NCI-H1417 (cell line): ENCODE results near the gene RNF6.
A peak's percentile ranks its signal among the peaks of the same experiment; 100 is the strongest.
"Not testable (repeated sequence)": the region's sequence is repeated elsewhere in the genome, so short reads cannot be mapped to it uniquely, and the experiment has no call there.

Experiments used
- DNase-seq, 3 experiments: peaks; one replicate each; lab custom pipeline; 2025; lab: John Stamatoyannopoulos, UW

RNF6 gene

DNA sequence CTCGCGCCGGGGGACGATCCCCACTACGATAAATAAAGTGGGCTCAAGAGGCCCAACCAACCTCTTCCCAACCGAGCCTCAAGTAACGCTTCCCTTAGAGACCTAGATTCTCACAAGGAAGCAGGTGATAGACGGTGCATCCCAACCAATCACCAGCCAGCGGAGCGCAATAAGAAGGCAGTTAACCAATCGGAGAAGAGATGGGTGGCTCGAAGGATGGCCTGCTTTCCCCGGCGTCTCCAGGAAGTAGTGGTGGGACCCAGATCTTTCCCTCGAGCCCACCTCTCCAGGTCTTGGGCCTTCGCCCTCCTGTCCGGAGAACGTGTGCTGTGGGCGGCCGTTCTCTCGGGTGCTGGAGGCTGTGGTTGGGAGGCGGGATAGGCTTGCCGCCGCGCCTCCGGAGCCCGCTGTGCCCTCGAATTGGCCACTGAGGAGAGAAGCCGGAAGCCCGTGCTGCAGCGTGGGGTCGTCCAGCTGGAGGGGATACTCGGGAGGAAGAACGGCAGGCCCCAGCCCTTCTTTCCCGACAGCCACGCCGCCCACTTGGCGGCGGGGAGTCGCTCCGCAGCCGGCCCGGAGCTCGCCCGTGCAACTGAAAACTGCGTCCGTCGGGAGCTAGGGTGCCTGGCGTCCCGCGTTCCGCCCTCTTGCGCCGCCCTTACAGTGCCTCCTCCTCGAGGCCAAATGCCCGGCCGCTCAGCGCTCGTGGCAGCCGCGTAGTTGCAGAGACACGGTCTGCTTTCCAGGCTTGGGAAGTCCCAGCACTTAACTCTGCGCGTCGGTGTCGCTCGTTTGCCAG lies at the start of gene RNF6:
Gene RNF6, minus strand, starts transcription at position 594 of the 799 bp plus-strand sequence. CDS start 2,665 bp downstream, outside the sequence.
- DNase-seq: peak; percentile 87 to 96 (median 90)

DNA sequence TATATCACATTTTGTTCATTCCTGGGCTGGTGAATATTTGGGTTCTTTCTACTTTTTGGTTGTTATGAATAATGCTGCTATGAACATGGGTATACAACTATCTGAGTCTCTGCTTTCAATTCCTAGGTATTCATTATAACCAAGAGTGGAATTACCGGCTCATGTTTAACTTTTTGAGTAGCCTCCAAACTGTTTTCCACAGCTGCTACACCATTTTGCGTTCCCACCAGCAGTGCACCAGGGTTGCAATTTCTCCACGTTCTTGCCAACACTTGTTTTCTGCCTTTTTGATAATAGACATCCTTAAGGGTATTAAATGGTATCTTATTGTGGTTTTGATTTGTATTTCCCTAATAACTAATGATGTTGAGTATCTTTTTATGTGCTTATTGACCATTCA lies 48.6 kb upstream of the RNF6 start:
- no peak for DNase-seq

DNA sequence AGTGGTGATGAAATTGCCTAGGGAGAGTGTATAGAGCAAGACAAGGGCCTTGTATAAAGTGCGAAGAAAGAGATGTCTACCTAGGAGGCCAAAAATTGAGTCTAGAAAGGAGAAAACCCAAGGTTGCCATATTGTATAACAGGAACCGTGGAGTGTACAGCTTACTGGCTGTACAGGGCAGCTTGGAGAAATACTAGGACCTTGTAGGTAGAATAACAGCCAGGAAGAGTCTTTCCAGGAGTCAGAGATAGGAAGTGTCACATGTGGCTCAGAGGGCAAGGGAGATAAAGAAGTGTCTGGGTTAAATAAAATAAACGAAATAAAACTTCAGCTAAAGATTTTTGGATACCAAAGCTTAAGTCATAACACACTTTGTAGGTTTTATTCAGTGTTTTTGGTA lies 44.2 kb upstream of the RNF6 start:
- DNase-seq: no peak

- DNase-seq: peak in 1 of 3 experiments; percentile 3
Observed at GRCh38 chr13:26262156-26262555, 40.0 kb upstream of the RNF6 start.

GRCh38 chr13:26259634-26260033 lies 37.5 kb upstream of the RNF6 start:
- no peak for DNase-seq

- no peak for DNase-seq
Observed at GRCh38 chr13:26257049-26257448, 34.9 kb upstream of the RNF6 start.

DNA sequence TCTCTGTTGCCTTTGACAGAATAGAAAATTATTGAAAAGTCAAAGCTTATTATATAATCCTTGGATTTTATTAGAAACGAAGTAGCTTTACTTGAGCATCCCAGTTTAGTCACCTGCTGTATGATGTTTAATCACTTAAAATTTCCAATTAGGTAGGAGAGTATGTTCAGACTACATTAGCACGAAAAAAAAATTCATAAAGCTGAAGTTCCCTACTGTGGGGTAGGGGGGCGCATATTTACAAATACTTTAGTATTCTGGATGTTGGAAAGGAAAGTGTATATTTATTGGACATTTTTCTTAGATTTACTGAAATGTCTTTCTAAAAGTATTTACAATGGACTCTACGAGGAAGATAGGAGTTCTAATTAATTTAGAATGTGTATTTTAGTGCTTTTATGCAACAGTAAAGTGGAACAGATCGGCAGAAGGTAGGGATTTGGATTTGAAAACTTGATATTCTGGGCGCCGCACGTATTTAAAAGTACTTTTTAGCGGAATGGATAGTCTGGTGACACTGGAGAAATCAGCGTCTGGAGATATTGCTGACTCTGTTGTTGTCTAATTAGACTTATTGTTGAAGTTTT lies 33.7 kb upstream of the RNF6 start:
- peak in 1 of 3 experiments; percentile 31 for DNase-seq

GRCh38 chr13:26255115-26255514 lies 33.0 kb upstream of the RNF6 start:
- no peak for DNase-seq

GRCh38 chr13:26254583-26255111 lies 32.5 kb upstream of the RNF6 start:
- peak; percentile 27 to 72 (median 56) for DNase-seq

GRCh38 chr13:26253787-26254582 lies 31.9 kb upstream of the RNF6 start, which contains the start of gene CDK8:
CDK8 (plus strand) TSS chr13:26254129; CDS start chr13:26254642, 513 bp downstream.
- peak; percentile 82 to 97 (median 92) for DNase-seq

DNA sequence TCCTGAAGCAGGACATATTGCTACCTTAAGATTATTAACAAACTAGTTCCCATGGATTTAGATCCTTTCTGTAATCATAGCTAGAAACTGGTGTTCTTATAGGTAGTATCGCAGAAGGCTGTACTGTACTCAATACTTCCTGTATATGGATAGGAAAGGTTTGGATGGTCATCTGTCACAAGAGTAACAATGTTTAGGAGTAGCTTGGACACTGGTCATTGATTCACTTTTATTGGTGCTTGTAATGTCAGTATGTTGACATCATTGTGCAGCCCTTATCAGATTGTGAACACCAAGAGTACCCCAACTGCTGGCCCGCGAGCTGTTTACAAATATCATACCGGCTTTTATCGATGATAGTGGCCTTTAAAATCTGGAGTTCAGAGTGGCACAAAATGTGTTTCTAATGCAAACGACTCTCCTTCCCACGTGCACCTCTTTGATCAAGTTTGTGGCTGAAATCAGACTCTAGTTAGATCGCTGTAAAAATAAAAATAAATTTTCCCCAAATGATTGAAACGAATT lies 31.2 kb upstream of the RNF6 start:
- no peak for DNase-seq

DNA sequence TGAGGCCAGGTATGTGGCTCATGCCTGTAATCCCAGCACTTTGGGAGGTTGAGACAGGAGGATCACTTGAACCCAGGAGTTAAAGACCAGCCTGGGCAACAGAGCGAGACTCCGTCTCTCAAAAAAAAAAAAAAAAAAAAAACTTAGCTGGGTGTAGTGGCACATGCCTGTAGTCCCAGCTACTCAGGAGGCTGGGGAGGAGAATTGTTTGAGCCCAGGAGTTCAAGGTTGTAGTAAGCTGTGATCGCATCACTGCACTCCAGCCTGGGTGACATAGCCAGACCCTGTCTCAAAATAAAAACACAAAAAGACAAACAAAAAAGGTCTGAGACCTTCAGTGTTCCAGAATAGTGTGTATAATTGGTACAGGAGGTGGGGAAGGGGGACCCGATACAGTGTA lies 29.9 kb upstream of the RNF6 start:
- DNase-seq: not testable (repeated sequence)

- no peak for DNase-seq
Observed at GRCh38 chr13:26249551-26249950, 27.4 kb upstream of the RNF6 start.

GRCh38 chr13:26247608-26248007 lies 25.5 kb upstream of the RNF6 start:
- DNase-seq: no peak

DNA sequence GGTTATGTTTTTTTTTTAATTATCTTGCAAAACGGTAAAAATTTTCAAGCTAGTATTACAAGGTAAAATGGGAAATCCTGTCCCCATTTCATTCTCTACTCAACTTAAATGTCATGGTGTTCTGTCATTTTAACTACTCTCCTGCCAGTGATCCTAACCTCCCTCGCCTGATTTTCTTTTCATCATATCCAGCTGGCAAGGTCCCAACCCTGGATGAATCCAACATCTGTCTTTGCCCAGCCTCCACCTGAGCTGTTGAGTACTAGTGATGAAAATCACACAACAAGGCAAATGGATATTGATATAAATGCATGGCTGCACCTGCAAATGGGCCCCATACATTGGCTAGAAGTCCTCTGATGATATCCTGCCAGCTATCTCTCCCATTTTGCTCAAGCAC lies 24.9 kb upstream of the RNF6 start:
- no peak for DNase-seq

- no peak for DNase-seq
Observed at GRCh38 chr13:26246154-26246553, 24.0 kb upstream of the RNF6 start.

GRCh38 chr13:26236296-26236695 lies 14.2 kb upstream of the RNF6 start:
- DNase-seq: no peak

- DNase-seq: peak in 1 of 3 experiments; percentile 42
Observed at GRCh38 chr13:26230703-26231102, 8.6 kb upstream of the RNF6 start.

DNA sequence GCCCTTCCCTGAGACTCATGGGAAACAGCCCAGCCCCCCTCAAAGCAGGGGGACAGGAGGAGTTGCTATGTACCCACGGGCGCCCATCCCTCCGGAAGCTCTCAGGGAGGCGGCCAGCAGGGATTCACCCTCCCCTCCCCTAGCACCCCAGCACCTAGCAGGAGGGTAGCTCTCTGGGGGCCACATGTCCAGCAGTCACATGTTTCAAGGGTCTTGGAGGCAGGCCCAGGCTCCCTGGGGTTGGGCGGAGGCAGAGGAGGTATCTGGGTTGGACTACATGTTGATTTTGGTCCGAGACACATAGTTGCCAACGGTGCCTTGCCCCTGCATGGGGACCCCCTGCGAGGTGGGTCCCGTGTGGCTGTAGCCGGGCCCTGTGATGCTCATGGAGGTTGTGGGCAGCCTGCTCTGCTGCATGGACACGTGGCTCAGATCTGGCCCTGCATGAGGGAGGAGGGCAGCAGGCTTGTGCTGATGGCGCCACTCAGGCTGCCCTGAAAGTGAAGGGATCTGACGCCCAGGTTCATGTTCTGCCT lies 7.0 kb upstream of the RNF6 start:
- no peak for DNase-seq

DNA sequence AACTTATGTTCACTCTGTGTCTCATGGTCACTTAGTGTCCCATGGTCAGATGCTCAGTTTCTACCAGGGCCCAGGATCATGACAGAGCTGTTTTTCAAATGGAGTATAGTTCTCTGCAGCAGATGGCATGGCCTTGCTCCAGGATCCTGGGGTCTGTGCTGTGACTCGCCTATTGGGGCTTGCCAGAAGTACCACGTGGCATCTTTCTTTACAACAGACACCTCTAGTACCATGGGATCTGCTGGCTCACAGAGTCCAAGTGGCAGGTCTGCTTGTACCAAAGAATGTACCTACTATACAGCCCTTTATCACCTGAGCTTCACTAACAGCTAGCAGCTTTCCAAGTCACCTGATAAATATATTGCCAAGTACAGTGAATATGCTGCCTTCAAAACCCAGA lies 6.0 kb upstream of the RNF6 start:
- no peak for DNase-seq

DNA sequence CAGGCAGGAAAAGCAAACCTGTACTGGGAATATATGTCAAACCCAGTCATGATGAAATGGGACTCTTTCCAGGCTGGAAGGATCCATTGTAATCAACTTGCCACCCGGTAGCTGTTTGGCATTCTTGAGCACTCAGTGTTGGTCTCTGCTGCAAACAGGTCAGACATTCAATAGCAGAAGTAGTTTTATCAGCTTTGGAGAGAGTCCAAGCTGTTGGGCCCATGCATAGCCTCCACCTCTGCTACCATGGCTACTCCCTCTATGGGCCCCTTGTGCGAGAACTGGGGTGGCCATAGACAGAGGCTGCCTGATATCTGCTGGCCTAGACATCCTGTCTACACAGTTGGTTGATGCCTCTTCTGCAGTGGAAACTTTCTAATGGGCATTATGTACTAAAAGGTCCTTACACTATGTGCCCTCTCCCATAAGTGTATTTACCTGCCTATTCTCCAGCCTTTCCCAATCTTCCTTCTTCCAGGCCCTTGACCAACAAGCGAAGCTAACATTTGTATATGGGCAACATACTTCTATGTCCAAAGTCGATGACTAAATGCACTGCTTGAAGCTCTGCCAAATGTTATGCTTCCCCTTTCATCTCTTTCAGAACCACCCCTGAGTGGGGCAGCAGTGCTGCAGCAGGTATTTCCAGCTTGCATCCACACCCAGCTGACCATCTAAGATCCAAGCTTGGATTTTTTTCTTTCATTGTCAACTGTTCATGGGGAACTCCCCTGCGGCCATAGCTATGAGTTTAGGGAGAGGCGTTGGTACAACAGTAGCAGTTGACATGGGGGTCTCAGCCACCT lies 5.3 kb upstream of the RNF6 start:
- DNase-seq: no peak
